Liver (tissue), 2 donors: ENCODE data around the gene SGSH.
A peak's percentile ranks its signal among the peaks of the same experiment; 100 is the strongest.

ENCODE experiments used
- TF ChIP-seq, protein P1 (sequence below): fragments of 150-350 bp; IDR thresholded peaks from 2 replicates; pipeline ENCODE4 v1.5.1; 2017; ENCODE audit warnings: improper control_type of control experiment, low read depth, low read length; ENCODE audit not compliant: missing input control
- TF ChIP-seq, protein P2 (sequence below): IDR thresholded peaks from 2 replicates; pipeline ENCODE4 v1.6.1; 2016; ENCODE audit warnings: antibody characterized with exemption
- donor health status: healthy.

DNA sequence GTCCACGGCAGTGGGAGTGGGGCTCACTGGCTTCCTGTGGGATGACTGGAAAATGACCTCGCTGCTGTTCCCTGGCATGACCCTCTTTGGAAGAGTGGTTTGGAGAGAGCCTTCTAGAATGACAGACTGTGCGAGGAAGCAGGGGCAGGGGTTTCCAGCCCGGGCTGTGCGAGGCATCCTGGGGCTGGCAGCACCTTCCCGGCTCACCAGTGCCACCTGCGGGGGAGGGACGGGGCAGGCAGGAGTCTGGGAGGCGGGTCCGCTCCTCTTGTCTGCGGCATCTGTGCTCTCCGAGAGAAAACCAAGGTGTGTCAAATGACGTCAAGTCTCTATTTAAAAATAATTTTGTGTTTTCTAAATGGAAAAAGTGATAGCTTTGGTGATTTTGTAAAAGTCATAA, 32.7 kb upstream of the SGSH start:
- TF ChIP-seq, protein P1, sequence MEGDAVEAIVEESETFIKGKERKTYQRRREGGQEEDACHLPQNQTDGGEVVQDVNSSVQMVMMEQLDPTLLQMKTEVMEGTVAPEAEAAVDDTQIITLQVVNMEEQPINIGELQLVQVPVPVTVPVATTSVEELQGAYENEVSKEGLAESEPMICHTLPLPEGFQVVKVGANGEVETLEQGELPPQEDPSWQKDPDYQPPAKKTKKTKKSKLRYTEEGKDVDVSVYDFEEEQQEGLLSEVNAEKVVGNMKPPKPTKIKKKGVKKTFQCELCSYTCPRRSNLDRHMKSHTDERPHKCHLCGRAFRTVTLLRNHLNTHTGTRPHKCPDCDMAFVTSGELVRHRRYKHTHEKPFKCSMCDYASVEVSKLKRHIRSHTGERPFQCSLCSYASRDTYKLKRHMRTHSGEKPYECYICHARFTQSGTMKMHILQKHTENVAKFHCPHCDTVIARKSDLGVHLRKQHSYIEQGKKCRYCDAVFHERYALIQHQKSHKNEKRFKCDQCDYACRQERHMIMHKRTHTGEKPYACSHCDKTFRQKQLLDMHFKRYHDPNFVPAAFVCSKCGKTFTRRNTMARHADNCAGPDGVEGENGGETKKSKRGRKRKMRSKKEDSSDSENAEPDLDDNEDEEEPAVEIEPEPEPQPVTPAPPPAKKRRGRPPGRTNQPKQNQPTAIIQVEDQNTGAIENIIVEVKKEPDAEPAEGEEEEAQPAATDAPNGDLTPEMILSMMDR = peak; percentile 50
- TF ChIP-seq, protein P2, sequence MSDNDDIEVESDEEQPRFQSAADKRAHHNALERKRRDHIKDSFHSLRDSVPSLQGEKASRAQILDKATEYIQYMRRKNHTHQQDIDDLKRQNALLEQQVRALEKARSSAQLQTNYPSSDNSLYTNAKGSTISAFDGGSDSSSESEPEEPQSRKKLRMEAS = no peak
